GM18867 (cell line): ENCODE results near the gene SERTM1.

ENCODE experiments used
- ATAC-seq: cut with Tn5 transposase; IDR thresholded peaks from one replicate; pipeline ENCODE4 v1.9.1; 2021; ENCODE audit warnings: mild to moderate bottlenecking, moderate library complexity; ENCODE audit not compliant: unreplicated experiment

The SERTM1 gene

DNA sequence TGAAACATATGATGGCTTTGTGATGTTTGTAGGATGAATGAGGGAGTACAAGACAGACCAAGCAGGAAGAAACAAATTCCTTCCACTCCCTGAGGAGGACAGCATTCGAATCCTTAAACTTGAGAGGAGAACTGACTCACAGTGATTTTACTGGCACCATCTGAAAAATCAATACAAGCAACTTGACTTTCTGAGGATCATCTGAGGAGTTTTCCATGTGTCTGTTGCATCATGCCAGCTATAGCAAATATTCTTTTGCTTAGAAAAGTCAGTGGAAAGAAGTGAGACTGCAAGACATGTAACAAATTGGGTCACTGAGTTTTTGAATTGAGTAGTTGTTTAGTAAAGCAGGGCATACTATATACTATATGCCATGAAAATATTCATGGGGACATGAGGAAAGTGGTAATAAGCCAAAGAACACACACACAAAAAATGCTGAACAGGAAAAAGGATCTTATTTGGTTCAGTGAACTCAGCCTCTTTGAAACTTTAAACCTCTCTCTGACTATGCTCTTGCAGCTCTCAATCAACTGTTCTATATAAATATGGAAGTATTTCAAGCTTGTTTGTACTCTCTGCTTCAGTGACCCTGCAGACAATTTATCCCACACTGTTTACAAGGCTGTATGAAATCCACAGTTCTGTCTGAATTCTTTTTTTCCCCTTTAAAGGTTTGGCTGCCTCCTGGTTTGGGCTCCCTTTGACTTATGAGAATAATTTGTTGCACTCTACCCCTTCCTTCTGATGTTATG lies 35.5 kb downstream of the SERTM1 start:
- ATAC-seq = no peak

GRCh38 chr13:36710396-36710795 lies 36.6 kb downstream of the SERTM1 start:
- ATAC-seq = no peak

- no peak for ATAC-seq
Observed at GRCh38 chr13:36712290-36712689, 38.5 kb downstream of the SERTM1 start.

GRCh38 chr13:36712770-36713169 lies 39.0 kb downstream of the SERTM1 start:
- no peak for ATAC-seq

DNA sequence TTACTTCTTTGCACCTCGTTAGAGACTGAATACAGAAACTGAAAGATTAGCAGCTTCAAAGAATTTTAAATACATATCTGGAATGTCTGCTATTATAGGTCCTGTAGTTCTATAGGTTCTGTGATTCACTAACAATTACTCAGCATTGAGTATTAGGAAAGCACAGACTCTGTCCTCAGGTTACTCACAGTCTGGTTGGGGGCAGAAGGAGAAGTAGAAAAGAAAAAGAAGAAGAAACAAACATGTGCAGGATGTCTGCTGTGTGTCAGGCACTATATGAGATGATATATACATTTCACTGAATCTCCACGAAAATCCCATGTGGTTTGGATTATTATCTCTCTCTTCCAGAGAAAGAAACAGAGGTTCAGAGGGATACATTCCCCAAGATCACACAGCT lies 40.1 kb downstream of the SERTM1 start:
- no peak for ATAC-seq

DNA sequence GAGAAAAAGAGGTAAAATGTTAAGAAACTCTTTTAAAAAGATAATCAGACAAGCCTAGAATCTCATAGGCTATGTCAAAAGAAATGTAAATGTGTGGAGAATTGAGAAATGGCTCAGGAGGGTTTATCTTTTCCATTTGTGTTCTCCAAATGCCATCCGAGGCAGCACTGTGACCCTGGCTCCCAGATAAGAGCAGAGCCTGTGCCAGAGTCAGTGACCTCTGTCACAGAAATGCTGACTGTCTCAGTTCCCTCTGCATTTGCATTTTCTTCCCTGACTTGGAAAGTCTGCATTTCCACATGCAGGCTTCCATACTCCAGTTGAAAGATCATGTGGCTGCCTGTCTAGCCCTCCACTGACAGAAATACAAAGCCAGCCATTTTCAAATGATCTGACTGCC lies 42.0 kb downstream of the SERTM1 start:
- no peak for ATAC-seq

- no peak for ATAC-seq
Observed at GRCh38 chr13:36717017-36717416, 43.2 kb downstream of the SERTM1 start.

DNA sequence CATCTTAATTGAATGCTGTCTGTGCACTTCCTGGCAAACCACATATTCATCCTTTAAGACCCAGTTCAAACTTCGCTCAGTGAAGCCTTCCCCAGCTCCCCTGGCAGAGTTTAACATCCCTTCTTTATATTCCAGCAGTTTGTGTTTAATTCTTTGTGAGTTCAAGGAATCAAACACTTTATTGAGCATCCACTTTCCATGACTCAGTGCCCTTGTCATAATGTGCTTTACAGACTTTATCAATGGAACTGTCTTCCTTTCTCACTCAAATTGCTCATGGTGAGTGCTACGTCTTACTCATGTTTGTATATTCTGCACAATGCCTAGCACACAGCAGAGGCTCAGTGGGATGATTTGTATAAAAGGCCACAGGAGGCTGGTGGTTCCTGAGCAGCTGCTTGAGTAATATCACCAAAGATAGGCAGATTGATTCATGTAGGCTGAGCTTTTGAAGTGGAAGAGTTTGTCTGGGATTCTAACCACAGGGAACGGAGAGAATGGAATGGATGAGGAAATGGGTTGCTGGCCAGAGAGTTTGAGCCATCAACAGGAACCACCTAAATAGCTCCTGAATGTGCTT lies 44.2 kb downstream of the SERTM1 start:
- ATAC-seq = no peak

GRCh38 chr13:36718686-36719085 lies 44.9 kb downstream of the SERTM1 start:
- ATAC-seq = no peak

DNA sequence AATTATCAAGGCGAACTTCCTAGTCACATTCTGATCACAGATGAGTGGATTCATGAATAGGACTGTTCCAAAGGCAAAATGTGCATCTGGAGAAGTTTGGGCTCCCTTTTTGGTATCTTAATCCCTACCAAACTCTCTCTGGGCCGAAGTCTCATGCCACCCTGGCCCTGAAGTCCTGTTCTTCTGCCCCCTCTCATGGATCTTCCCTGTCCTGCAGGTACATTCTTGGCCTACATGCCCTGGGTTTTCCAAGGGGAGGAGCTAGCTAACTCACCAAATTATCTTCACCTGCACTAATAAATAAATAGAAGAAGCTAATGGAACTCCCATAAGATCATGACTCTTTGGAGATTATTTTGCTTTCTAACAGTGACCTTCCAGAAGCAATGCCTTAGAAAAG lies 50.3 kb downstream of the SERTM1 start:
- ATAC-seq = no peak

GRCh38 chr13:36725936-36726335 lies 52.1 kb downstream of the SERTM1 start:
- ATAC-seq = no peak

- no peak for ATAC-seq
Observed at GRCh38 chr13:36728006-36728405, 54.2 kb downstream of the SERTM1 start.

DNA sequence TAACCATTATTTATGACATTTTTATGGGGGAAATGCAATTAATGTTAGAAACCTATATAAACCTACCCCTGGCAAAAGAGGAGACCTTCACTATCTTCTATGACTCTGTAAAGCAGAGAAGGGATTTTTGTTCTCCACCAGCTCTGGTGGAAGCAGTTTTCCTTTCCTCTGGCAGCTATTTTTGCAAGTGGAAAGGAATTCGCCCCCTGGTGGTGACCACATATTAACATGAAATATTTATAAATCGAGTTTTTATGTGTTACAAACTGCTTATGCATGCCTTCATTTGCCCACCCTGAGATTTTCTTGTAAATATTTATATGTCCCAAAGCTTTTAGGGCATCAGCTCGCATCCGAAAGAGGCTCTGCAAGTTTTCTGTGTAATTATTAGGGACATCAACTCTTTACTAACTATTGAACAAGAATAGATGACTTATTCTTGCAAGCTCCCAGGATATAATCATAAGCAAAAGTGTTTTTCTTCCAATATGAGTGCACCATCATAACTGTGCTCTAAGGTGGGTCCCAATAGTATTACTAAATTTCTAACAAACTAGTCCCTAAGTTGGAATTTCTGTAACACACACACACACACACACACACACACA lies 62.4 kb downstream of the SERTM1 start:
- ATAC-seq = no peak

DNA sequence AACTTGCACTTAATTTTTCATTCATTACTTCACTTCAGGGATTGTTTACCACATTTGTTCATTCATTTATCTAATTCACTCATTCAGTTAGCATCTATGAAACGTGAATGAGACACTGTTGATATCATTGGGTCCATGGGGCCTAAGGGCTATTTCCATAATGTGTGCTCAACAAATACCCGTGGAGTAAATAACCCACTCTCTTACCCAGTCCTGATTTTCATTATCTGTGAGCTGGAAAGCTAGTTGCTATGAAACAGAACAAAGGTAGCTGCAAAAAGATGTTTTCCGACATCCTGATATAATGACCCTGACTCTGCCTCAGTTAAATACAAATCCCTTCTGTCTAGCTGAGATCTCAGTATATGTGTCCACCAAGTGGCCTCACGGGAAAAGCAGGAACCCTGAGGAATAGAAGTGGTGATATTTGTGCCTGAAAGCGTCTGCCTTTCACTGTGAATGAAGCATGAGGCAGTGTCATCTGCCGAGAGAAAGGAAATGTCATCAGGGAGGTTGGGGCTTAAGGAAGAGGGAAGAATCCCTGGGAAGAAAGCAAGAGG lies 63.8 kb downstream of the SERTM1 start:
- ATAC-seq = no peak

DNA sequence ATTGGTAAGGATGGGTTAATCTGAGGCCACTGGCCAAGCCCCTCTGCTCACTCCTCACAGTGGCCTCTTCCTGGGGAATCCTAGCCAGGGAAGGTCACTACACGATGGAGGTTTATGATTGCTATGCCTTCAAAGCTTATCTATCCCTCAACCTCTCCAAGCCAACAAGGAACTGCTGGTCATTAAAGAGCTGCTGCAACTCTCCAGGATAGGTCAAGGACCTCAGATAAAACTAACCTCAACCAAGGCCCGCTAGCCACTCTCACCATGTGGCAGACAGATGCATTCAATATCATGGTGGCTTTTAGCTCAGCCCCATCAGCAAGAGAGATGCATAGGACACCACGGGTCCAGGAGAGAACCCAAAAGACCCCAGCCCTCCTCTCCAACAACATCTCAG lies 71.6 kb downstream of the SERTM1 start:
- no peak for ATAC-seq

GRCh38 chr13:36746051-36746450 lies 72.2 kb downstream of the SERTM1 start:
- no peak for ATAC-seq
